ENCODE data around the gene HTR7.

GRCh38 chr10:90784771-90785170, 73.1 kb downstream of the HTR7 start:
- TF ChIP-seq TAF1 (IDR thresholded peaks at IDR 0.05; ENCODE audit: borderline replicate concordance, insufficient read depth, low read length) (no peak), POLR2AphosphoS5 (IDR thresholded peaks at IDR 0.05; ENCODE audit: low read depth, low read length) (no peak), FOXP2 (optimal IDR thresholded peaks at IDR 0.05; ENCODE audit: borderline replicate concordance, extremely low read depth, extremely low read length, insufficient read depth) (no peak)
